ENCODE results near the gene CCDC146. TPM values are rescaled to one million over a fixed set of nuclear protein-coding genes. Genes with fewer than 3 reads are reported as not detected.
"Not testable (repeated sequence)": the region's sequence is repeated elsewhere in the genome, so short reads cannot be mapped to it uniquely, and the experiment has no call there.

The CCDC146 gene
- total RNA-seq: 2.3 and 3.4 TPM in 2 replicates
- 1.7 TPM for polyA plus RNA-seq (2012)

- peak; percentile 100 for DNase-seq (ENCODE audit: low read depth)
Observed at GRCh38 chr7:77121860-77122681, at the start of gene CCDC146. Gene CCDC146 (plus strand): TSS chr7:77122615. CDS start chr7:77167669, 45,054 bp downstream.

GRCh38 chr7:77074786-77075396, 47.5 kb upstream of the CCDC146 start:
- not testable (repeated sequence) for DNase-seq (ENCODE audit: low read depth)

GRCh38 chr7:77077060-77077459, 45.4 kb upstream of the CCDC146 start:
- not testable (repeated sequence) for DNase-seq (ENCODE audit: low read depth)

- DNase-seq (ENCODE audit: low read depth): peak; percentile 29
Observed at GRCh38 chr7:77079112-77079511, 43.3 kb upstream of the CCDC146 start.

GRCh38 chr7:77079624-77080023, 42.8 kb upstream of the CCDC146 start:
- DNase-seq (ENCODE audit: low read depth): not testable (repeated sequence)

GRCh38 chr7:77080236-77080635, 42.2 kb upstream of the CCDC146 start:
- not testable (repeated sequence) for DNase-seq (ENCODE audit: low read depth)

GRCh38 chr7:77082192-77082591, 40.2 kb upstream of the CCDC146 start:
- DNase-seq (ENCODE audit: low read depth): not testable (repeated sequence)

- DNase-seq (ENCODE audit: low read depth): not testable (repeated sequence)
Observed at GRCh38 chr7:77092301-77092700, 30.1 kb upstream of the CCDC146 start.

- not testable (repeated sequence) for DNase-seq (ENCODE audit: low read depth)
Observed at GRCh38 chr7:77100501-77100900, 21.9 kb upstream of the CCDC146 start.

- not testable (repeated sequence) for DNase-seq (ENCODE audit: low read depth)
Observed at GRCh38 chr7:77101187-77101586, 21.2 kb upstream of the CCDC146 start.

- DNase-seq (ENCODE audit: low read depth): not testable (repeated sequence)
Observed at GRCh38 chr7:77102671-77103070, 19.7 kb upstream of the CCDC146 start.

- not testable (repeated sequence) for DNase-seq (ENCODE audit: low read depth)
Observed at GRCh38 chr7:77105904-77106303, 16.5 kb upstream of the CCDC146 start.

GRCh38 chr7:77107659-77108058, 14.8 kb upstream of the CCDC146 start:
- DNase-seq (ENCODE audit: low read depth): peak; percentile 12

- not testable (repeated sequence) for DNase-seq (ENCODE audit: low read depth)
Observed at GRCh38 chr7:77108362-77108761, 14.1 kb upstream of the CCDC146 start.

- peak; percentile 18 for DNase-seq (ENCODE audit: low read depth)
Observed at GRCh38 chr7:77112719-77113306, 9.6 kb upstream of the CCDC146 start.

GRCh38 chr7:77125486-77125885, 3.1 kb downstream of the CCDC146 start:
- DNase-seq (ENCODE audit: low read depth): peak; percentile 26

- DNase-seq (ENCODE audit: low read depth): peak; percentile 96
Observed at GRCh38 chr7:77127009-77127408, 4.6 kb downstream of the CCDC146 start.

- peak; percentile 46 for DNase-seq (ENCODE audit: low read depth)
Observed at GRCh38 chr7:77128582-77129410, 6.4 kb downstream of the CCDC146 start.

- DNase-seq (ENCODE audit: low read depth): not testable (repeated sequence)
Observed at GRCh38 chr7:77131781-77132180, 9.4 kb downstream of the CCDC146 start.

GRCh38 chr7:77138668-77139067, 16.3 kb downstream of the CCDC146 start:
- not testable (repeated sequence) for DNase-seq (ENCODE audit: low read depth)

- not testable (repeated sequence) for DNase-seq (ENCODE audit: low read depth)
Observed at GRCh38 chr7:77140291-77140690, 17.9 kb downstream of the CCDC146 start.
